Adrenal gland (tissue), 12 donors: ENCODE data around the gene FARP2. TPM values are rescaled to one million over a fixed set of nuclear protein-coding genes. Genes with fewer than 3 reads are reported as not detected.

Source experiments
- DNase-seq, 7 donors: peaks; one replicate each; pipeline ENCODE4 v3.0.0-alpha.2; 2019 to 2020
- H3K27ac ChIP-seq, 5 donors: fragments of 200-600 bp; sonication (generic) in 4 of 5; 1 replicate in 3 of 5; 2 replicates in 2 of 5; pipeline versions ENCODE4 v1.5.1 to v1.8.0; 2016 to 2020; ENCODE audit warnings: mild to moderate bottlenecking in 1 of 5
- H3K27me3 ChIP-seq: fragments of 200-600 bp; 2 replicates; pipeline ENCODE4 v1.8.0; 2021
- H3K36me3 ChIP-seq, 2 donors: fragments of 200-600 bp; replicated peaks in 1 of 2; 1 replicate in 1 of 2; 2 replicates in 1 of 2; pipeline versions ENCODE4 v1.5.1 to v1.8.0; 2018 to 2022
- H3K4me1 ChIP-seq, 2 donors: fragments of 200-600 bp; replicated peaks in 1 of 2; 1 replicate in 1 of 2; 2 replicates in 1 of 2; pipeline versions ENCODE4 v1.5.1 to v1.8.0; 2018 to 2021
- H3K4me3 ChIP-seq, 4 donors: fragments of 200-600 bp; sonication (generic) in 3 of 4; one replicate each; pipeline ENCODE4 v1.5.1; 2016 to 2018
- H3K9me3 ChIP-seq, 3 donors: fragments of 200-600 bp; sonication (generic) in 1 of 3; replicated peaks in 1 of 3; 1 replicate in 2 of 3; 2 replicates in 1 of 3; pipeline versions ENCODE4 v1.5.1 to v1.8.0; 2016 to 2021
- CTCF ChIP-seq, 6 experiments: fragments of 450-650 bp in 4 of 6; fragments of 200-600 bp in 2 of 6; sonication (generic) in 1 of 6; IDR thresholded peaks; 1 replicate in 5 of 6; 2 replicates in 1 of 6; pipeline versions ENCODE4 v1.5.1 to v1.8.0; 2016 to 2021; ENCODE audit warnings: antibody characterized with exemption in 6 of 6, mild to moderate bottlenecking in 2 of 6, moderate library complexity in 1 of 6
- POLR2A ChIP-seq, 2 donors: fragments of 450-650 bp; IDR thresholded peaks; one replicate each; pipeline ENCODE4 v1.6.1; 2017; ENCODE audit warnings: antibody characterized with exemption in 2 of 2, mild to moderate bottlenecking in 2 of 2, moderate library complexity in 1 of 2
- WGBS, 4 donors: extraction: QIAGEN DNeasy Blood & Tissue Kit in 2 of 4; methylation state at CpG; one replicate each; pipeline versions ENCODE4 v1.1.5 to v1.1.7; 2013 to 2017; 5-methylcytosine and 5-hydroxymethylcytosine counted together
- intact Hi-C, 2 donors: fragments of 100-400 bp; cut with DNase I; formaldehyde crosslinking; loops; one replicate each; pipeline versions ENCODE4 v1.14.1 to v1.15.0; 2022 to 2023
- polyA plus RNA-seq, 3 donors: library from polyadenylated mRNA; stranded (reverse); fragments of 200-250 nt in 2 of 3; fragments of 350-450 nt in 1 of 3; fragmentation: Illumina TruSeq in 1 of 3; extraction: RNeasy Lipid Tissue Mini Kit (QIAGEN cat#74804) in 1 of 3; gene quantifications; one replicate each; pipeline ENCODE4 v1.2.3, GENCODE V29; 2013 to 2014
- total RNA-seq, 9 donors: library from RNA; depleted of rRNA in 4 of 9; stranded (reverse); fragments of >200 nt in 4 of 9; fragments of 120-200 nt in 1 of 9; fragmentation: NEBNext Ultra II Directional in 1 of 9; extraction: Animal tissue kit (Norgen Biotek cat#: 25700) in 1 of 9; gene quantifications; one replicate each; pipeline versions ENCODE4 v1.1.0 to v1.2.4, GENCODE V29; 2013 to 2023
- donor health status: healthy with polysubstance abuse.
- donor health status: Bipolar disorder and iron deficiency.
- donor health status: DM: yes; HTN: yes; CAD: no.
- donor health status: DM: no; HTN: no; CAD: no.
- donor health status: DM: no; HTN: no; CAD: no.
- donor health status: DM: yes; HTN: yes; CAD: no.

Gene FARP2
- total and polyA plus RNA-seq, 12 donors: 17.3 to 66.8 (median 37.8) TPM

GRCh38 chr2:241375300-241375699, 19.2 kb downstream of the FARP2 start:
- Histone ChIP-seq H3K36me3 (no peaks in the 10 kb centered on the region), H3K4me3 (no peak overlapping the region), H3K4me1 (peaks cover 0 to 22% of the 10 kb centered on the region in 2 donors), H3K27ac (no peak overlapping the region), H3K9me3 (no peaks in the 10 kb centered on the region), H3K27me3 (no peaks in the 10 kb centered on the region)
- TF ChIP-seq CTCF (IDR thresholded peaks at IDR 0.05) (no peak), POLR2A (IDR thresholded peaks at IDR 0.05) (no peak)
- 85 to 90% (median 86%) methylated on average over 1 of the region's 1 CpG for WGBS, 4 donors
- intact Hi-C loops: no loop called here
- no peak for DNase-seq

GRCh38 chr2:241376808-241377207, 20.7 kb downstream of the FARP2 start:
- intact Hi-C loops: no loop called here
- WGBS, 4 donors: 90 to 97% (median 95%) methylated on average over 2 of the region's 2 CpGs
- H3K27ac ChIP-seq: no peak overlapping the region
- H3K4me1 ChIP-seq: peaks cover 0 to 31% of the 10 kb centered on the region in 2 donors
- H3K4me3 ChIP-seq: no peak overlapping the region
- H3K27me3 ChIP-seq: no peaks in the 10 kb centered on the region
- no peaks in the 10 kb centered on the region for H3K36me3 ChIP-seq
- no peaks in the 10 kb centered on the region for H3K9me3 ChIP-seq
- DNase-seq: no peak
- TF ChIP-seq CTCF (IDR thresholded peaks at IDR 0.05): no peak
- no peak for TF ChIP-seq POLR2A (IDR thresholded peaks at IDR 0.05)

- DNase-seq: no peak
- TF ChIP-seq CTCF (IDR thresholded peaks at IDR 0.05) (no peak), POLR2A (IDR thresholded peaks at IDR 0.05) (no peak)
- WGBS, 4 donors: 49 to 60% (median 56%) methylated on average over 2 of the region's 2 CpGs
- Histone ChIP-seq H3K27ac (peak overlapping the region in 2 of 5 donors; percentile 45 to 46), H3K4me1 (peaks cover 0 to 38% of the 10 kb centered on the region in 2 donors), H3K36me3 (no peaks in the 10 kb centered on the region), H3K27me3 (no peaks in the 10 kb centered on the region), H3K4me3 (no peak overlapping the region), H3K9me3 (no peaks in the 10 kb centered on the region)
- intact Hi-C loops: no loop called here
These were observed 22.7 kb downstream of the FARP2 start for GRCh38 chr2:241378816-241379215.

- DNase-seq: no peak
- Histone ChIP-seq H3K4me1 (peaks cover 0 to 41% of the 10 kb centered on the region in 2 donors), H3K27ac (peak overlapping the region in 2 of 5 donors; percentile 46 to 59), H3K27me3 (no peaks in the 10 kb centered on the region), H3K4me3 (no peak overlapping the region), H3K36me3 (no peaks in the 10 kb centered on the region), H3K9me3 (no peaks in the 10 kb centered on the region)
- TF ChIP-seq CTCF (IDR thresholded peaks at IDR 0.05) (no peak), POLR2A (IDR thresholded peaks at IDR 0.05) (no peak)
- WGBS, 4 donors: 79 to 83% (median 82%) methylated on average over 9 of the region's 9 CpGs
- intact Hi-C loops: no loop called here
These were observed 23.7 kb downstream of the FARP2 start for GRCh38 chr2:241379481-241380480.
